HK-2 (cell line): Measurements from ENCODE around the gene PDLIM7.

Source experiments
- DNase-seq: peaks from one replicate; pipeline ENCODE4 v3.0.0-alpha.2; 2018; ENCODE audit not compliant: unreplicated experiment

The PDLIM7 gene

DNA sequence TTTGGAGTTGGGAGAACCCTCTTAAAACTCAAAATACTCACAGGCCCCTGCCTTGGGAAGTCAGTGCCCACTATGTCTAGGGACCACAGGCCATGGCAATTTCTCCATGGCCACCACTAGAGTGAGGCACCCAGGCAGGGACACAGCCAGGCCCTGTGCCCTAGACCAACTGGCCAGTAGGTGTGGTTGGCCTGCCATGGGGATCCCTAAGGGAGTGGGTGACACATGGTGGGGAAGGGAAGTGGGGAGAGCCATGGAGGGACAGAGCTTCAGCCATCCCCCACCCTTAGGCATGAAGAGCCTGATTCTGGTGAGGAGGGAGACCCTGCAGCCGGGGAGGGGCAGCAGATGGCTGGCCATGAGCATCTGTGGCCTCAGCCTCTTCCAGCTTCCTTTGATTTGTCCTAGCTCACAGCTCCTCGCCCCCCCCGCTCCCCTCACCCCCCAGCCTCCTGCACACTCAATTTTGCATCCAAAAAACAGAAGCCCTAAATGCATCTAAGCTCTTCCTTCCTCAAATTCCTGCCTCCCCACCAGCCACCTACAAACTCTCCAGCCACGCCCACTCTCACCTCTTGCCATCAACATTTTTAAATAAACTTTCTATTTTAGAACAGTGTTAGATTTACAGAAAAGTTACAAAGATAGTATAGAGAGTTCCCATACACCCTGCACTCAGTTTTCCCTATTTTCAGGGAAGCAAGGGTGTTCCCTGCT, 22.4 kb downstream of the PDLIM7 start:
- no peak for DNase-seq

DNA sequence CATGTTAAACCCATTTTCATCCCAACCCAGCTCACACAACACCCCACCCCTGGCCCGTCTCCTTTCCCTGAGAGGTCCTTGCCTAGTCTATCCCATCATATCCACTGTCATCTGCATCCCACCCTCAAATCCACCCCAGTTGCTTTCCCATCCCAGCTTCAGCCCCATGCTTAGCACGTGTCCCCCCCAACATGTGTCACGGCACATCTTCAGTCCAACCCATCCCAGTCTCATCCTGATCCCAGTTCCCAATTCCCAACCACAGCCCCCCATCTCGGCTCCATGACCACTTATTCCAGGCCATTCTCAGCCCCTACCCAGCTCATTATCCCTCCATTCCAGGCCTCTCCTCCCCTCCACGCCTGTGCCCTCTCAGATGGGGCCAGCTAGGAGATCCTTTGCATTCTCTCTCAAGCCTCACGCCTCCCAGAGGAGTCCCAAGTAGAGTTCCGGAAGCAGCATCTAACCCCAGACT, 23.4 kb downstream of the PDLIM7 start:
- no peak for DNase-seq

DNA sequence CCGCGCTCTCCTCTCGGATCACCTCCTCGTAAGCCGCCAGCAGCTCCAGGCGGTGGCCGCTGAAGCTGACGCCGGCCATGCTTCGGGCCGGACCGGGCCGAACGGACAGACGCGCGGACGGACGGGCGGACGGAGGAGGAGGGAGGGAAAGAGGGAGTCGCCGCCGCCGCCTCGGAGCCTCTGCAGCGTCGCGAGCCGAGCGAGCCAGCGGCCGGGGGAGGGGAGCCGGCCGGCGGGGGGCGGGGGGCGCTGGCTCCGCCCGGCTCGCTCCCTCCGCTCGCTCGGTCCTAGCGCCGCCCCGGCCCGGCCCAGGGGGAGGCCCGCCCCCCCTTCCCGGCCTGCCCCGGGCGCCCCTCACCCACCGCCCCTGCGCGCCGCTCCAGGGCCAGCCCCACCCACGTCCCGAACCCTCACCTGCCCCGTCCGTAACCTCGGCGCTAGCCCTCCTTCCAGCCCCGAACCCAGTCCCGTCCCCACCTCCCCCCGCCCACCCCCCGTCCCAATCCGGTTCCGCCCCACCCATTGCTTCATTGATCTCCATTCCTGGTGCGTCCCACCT, 23.9 kb downstream of the PDLIM7 start, which contains the start of gene DBN1:
DBN1 (minus strand) TSS at position 192 of the 559 bp plus-strand sequence; CDS start at position 79, 113 bp downstream.
- no peak for DNase-seq

DNA sequence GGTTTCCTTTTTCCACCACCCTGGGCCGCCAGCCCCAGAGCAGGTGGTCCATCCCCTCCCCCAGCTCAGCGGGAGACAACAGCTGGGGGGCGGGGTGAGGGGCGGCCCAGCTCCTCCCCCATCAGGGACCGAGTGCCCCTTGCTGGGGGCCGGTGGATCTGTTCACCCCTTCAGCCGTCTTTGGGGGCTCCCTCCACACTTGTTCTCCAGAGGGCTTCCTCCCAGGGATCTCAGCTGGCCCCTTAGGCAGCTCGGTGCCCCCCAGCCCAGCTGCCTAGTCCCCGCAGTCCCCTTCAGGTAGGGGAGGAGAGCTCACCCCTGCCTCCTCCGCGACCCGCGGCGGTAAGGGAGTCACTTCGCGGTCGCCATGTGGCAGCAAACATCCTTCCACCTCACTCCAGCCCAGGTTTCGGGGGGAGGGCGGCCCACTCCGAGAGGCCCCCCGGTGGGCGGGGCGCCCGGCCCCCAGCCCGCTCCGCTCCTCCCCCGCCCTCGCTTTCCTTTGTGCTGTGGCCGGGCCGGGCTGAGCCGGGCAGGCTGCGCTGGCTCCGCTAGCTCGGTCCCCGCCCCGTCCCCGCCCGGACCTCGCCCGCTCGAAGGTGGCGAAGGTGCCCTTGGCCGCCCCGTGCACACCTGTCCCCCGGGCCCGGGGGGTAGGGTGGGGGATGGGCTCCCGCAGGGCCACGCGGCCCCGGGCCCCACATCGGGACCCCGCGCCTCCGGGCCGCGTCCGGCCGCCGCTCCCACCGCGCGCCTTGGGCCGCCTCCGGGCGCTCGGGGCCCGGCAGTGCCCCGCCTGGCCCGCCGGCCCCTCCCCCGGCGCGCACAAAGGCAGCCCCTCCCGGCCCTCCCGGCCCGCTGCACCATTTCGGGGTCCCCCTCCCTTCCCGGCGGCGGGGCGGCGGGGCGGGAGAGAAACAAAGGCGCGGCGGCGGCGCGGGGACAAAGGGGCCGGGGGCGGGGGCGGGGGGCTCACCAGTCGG, 24.7 kb downstream of the PDLIM7 start:
- DNase-seq = peak; percentile 53

DNA sequence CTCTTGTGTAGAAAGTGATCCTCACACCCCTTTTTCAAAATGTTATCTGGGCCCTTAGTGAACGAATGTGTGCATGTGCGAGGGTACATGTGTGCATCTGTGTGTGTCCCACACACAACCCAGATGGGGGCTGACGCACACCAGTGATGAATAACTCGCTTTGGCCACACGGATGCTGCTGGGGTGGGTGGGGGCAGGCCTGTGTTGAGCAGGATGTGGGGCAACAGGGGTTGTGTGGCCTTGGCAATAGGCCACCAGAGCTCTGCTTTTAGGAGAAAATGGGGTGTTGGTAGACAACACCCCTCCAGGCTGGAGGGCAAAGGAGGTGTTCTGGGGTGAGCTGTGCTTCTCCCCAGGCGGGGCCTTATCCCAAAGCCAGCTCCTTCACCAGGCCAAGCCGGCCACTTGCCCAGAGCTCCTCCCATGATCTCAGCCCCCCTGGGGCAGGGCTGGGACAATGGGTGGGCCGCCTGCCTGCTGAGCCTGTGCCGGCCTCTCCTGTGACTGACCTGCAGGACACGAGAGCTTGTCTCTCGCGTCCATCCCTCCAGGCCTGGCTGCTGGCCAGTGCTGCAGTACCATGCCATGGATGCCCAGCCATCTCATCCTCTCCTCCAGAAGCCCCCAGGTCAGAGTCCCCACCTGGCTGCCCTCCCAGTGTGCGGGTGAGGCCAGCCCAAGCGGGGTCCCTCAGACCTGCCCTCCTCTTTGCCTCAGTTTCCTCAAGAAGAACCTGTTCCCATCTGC, 25.6 kb downstream of the PDLIM7 start:
- no peak for DNase-seq

DNA sequence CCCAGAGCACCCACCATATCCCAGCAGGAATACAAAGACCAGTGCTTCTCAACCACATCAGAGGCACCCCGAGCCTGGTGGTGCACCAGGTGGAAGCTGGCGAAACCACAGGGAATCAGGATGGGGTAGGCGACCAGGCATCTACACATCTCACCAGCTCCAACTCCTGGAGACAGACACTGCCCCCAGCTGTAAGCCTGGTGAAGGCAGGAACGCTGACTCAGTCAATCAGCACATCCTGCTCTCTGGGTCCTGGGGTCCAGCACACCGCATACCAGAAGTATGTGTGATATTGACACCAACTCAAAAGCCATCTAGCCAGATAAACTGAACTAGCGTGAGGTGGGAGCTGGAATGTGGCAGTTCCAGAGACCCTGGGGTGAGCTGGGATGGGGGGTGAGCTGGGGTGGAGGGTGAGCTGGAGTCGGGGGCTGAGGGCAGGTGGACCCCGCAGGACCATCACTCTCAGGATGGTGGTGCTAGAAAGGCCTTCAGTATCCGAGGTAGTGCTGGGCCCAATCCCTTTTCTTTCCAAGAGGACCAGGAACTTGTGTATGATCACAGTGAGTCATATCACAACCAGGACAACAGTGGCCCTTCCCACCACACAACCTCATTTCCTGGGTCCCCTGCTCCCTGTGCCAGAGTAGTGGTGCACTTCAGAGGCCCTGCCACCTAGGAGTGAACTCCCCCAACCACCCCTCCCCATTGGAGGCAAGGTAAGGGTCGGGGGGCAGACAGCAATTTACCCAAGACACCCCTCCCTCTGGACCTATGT, 26.5 kb downstream of the PDLIM7 start:
- no peak for DNase-seq

DNA sequence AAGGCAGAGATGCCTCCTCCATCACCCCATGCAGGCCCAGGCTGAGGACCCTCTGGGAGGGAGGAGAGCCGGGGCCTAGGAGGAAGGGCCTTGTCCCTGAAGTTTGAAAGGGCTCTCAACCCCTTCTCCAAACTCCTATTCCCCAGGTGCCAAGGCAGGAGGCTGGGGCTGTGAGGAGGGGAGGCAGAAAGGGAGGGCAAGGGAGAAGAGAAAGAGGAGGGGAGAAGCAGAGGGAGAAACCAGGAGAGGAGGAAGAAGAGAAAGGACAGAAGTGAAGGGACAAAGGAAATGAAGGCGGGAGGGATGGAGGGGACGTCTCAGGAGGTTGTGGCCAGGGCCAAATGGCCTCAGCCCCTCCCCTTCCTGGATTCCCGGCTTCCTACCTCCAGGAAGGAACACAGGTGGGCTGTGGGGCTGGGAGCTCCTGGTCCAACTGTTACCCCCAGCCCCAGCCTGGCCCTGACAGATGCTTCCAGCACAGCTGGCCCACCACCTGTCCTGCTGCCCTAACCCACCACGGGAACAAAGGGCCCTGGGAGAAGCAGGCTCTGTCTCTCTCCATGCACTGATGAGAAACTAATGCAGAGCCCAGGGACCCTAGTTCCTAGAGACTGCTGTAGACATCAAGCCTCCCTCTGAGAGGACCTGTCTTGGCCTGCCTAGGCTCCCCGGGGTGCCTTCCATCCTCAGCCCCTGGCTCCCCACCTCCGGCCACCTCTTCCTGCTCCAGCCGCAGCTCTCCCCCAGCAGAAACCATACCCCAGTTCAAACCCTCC, 27.5 kb downstream of the PDLIM7 start:
- no peak for DNase-seq

DNA sequence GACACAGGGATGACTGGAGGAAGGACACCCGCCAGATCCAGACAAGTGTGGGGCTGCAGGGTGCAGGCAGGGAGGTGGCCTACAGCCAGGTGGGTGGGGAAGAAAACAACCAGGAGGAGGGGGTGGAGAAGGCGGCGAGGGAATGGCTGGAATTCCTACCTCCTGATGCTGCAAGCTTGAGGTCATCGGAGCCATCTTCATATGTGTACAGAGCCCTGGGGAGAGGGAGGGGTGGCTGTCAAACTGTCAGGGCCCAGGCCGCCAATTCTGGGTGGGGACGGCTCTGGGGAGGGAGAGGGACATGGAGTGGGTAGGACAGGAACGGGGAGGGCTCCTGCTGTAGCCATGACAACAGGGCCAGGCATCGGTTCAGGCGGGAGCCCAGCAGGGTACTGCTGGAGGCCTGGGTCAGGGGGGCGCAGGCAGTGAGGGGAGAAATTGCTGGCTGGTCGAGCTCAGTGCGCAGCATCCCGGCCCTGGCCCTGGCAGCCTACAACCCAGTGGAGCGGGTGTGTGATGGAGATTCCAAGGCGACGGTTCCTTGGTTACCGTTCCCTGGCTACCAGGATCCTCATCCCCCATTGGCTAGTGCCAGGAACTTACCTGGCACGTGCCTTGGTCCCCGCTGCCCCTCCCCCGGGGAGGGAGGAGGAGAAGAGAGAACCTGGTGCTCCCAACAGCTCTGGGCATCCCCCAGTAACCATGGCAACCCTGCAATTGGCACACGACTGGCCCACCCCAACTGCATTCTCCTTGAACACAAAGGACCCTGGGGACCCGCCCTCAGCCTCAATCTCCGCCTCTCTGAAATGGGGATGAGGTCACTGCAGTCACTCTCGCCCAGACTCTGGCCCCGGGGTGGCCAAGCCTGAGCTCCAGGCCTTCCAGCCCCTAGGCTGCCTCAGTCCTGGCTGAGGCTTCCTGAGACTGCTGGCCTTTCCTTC, 28.4 kb downstream of the PDLIM7 start:
- no peak for DNase-seq

DNA sequence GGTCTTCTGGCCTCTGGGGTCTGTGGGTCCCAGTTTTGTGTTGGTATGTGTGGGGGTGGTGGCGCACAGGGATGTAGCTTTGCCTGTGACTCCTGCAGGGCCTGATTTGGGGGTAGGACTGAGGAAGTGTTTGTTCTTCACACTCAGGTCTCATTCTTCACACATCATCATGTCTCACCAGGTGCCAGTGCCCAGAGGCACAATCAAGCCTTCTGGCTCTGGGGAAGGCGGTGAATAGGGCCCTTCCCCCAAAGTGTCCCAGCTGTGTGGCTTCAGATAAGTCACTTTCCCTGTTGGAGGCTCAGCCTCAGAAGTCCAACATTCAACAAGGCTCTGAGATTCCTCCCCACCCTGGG, 29.1 kb downstream of the PDLIM7 start:
- DNase-seq = no peak

DNA sequence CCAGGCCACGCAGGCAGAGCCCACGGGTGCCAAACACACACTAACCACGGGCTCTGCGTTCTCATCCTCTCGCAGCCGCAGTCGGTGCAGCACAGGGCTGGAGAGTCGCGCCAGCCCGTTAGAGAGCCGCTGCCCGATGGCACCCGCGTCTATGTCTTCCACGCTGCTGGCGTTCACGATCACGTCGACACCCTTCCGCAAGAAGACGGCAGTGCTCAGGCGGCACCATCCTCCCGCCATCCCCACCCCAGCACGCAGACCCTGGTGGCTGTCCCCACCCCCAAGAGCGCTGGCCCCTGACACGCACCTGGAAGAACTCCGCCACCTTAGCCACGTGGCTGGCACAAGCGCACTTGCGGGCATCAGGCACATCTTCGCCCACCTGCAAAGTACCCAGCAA, 30.0 kb downstream of the PDLIM7 start:
- DNase-seq = no peak

DNA sequence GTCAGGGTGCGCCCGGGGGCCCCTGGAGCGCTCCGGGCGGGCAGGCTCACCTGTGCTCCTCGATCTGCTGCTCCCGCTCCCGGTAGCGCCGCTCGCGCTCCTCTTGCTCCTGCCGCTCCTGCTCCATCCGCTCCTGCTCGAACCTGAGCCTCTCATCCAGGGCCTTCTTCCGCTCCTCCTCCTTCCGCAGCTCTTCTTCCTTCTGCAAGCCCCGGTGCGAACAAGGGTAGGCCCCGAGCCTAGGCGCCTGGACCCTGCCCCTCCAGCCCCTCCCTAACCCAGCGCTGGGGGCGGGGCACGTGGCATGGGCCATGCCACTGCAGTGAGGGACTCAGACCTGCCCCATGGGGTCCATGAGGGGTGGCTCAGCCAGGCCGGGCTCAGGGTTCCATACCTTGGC, 30.5 kb downstream of the PDLIM7 start:
- no peak for DNase-seq

DNA sequence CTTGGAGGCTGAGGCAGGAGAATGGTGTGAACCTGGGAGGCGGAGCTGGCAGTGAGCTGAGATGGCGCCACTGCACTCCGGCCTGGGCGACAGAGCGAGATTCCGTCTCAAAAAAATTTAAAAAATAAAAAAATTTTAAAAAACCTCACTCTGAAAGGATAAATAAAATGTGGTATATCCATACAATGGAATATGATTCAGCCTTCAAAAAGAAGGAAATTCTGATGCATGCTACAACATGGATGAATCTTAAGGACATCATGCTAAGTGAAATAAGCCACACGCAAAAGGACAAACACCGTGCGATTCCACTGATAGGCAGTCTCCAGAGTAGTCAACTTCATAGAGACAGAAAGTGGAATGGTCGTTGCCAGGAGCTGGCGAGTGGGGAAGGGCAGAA, 32.4 kb downstream of the PDLIM7 start:
- no peak for DNase-seq

DNA sequence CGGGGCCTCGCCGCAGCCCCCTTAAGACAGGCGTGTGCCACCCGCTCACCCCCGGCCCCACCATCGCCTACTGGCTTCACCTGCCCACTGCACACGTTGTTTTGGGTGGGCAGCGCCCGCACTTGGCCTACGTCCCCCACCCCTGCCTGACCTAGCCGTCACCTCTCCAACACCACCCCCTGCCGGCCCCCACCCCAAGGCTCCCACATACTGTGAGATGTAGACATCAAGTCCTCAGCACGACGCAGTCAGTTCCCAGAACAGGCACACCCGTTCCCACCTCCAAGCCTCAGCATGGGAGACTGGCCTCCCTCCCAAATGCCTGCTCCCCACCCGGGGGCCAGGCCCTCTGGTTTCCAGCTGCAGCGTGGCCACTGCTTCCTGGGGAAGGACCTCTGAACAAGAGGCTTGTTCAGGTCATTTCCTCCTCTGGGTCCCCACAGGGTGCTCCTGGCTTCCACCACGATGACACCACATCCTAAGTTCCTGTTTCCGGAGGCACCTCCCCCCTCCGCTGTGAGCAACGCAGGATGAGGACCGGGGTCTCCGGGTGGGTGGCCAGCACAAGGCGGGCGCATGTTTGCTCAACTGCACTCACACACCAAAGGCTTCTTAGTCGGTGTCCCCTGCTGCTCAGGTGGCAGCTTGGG, 35.3 kb downstream of the PDLIM7 start:
- no peak for DNase-seq

DNA sequence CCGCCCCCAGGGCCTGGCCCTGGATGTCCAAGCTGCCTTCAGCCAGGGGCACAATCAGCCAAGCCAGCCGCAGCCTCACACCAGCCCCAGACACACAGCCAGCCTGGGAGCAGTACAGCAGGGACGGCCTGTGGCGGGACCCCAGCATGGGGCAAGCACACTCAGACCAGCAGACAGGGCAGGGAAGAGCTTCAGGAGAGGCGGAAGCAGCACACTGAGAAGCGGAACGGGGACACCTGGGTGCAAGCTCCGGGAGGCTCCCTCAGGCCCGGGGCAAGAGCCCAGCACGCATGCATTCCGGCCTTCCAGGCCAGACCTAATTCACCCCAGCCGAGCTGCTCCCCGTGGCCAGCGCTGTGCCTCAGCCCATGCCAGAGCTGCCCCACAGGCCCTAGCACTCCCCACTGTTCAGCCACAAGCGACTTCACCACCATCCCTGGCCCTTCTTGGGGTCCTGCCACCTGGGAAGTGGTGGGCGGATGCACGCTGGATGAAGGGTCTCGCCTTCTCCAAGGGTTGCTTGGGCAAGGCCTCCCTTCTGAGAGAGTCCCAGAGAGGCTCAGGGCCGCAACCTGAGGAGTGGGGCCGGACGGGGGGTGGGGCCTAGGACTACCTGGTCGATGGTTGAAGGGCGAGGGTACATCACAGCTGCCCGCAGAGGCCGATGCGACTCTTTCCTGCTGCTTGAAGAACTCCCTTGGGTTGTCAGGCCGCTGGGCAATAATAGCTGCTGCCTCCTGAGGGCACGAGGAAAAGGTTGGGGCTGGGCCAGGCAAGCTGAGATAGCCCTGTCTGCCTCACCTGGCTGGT, 37.4 kb downstream of the PDLIM7 start:
- DNase-seq = no peak

DNA sequence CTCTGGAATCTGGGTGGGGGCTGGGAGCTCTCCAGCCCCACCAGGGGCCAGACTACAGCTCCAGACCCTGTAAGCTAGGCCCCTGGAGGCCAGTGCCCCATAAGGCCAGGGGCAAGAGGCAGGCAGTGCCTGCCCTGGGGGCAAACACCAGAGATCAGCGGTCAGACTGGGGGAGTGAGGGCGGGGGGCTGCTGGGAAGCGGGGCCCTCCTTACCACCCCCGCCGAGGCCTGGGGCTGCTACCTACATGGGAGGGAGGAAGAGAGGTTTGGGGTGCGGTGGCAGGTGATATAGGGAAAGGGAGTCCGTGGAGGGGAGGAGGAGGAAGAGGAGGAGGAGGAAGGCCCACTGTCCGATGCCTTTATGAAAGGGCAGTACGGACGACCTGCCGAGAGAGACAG, 38.0 kb downstream of the PDLIM7 start:
- no peak for DNase-seq

DNA sequence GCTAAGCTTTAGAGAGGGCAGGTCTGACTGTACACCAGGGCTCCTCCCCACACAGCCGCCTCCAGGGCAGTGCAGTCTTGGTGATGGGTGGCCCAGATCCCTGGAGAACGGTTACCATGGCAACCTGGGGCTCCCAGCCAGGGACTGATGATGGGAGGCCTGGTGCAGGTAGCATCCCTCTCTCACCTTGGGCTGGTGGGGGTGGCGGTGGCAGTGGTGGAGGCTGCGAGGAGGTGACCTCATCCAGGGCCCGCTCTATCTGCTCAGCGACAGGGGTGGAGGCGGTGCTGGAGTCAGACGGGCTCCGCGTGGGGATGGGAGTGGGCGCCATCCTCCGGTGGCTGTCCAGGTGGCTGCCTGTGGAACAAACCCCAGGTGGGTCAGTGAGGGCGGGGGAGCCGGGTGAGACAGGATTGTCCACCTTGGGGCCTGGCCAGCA, 38.5 kb downstream of the PDLIM7 start:
- DNase-seq = peak; percentile 31

DNA sequence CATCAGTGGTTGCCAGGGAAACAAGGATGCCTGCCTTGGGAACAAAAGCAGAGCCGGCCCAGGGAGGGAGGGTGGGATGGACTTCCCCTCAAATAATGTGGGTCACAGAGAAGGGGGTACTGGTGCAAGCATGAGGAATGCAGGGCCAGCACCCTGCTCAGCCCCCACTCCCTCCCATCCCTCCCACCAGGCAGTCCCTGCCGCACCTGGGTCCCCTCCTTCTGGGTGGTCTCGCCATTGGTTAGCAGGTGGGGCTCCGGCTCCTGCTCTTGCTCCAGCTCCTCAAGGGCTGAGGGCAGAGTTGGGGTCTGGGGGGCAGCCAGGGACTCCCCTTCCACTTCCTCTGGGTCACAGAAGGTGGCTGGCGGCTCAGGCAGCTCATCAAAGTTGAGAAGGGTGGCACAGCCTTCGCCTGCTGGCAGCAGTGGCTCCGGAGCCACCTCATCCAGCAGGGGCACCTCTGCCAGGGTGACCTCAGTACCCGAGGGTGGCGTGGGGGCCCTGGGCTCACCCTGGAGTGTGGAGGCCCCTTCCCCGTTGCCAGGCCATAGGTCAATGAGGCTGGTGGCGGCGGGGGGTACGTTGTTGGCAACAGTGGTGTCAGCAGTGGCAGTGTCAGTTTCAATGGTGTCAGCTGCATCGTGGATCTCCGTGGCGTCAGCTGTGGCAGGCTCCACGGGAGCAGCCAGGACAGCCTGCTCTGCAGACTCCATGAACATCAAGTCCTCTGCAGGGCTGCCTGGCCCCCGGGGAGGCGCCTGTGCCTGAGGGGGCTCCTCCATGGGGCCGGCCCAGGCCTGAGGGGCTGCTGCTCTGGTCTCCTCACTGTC, 39.3 kb downstream of the PDLIM7 start:
- no peak for DNase-seq
